DND-41 (cell line): ENCODE results near the gene UACA.

Experiments used
- CTCF ChIP-seq: IDR thresholded peaks from 2 replicates; pipeline ENCODE4 v1.5.1; 2012; ENCODE audit warnings: borderline replicate concordance, low read length, moderate library complexity, mild to moderate bottlenecking; ENCODE audit not compliant: poor library complexity, severe bottlenecking; ENCODE audit errors: extremely low read depth
- EZH2 ChIP-seq: IDR thresholded peaks from 3 replicates; pipeline ENCODE4 v1.6.1; 2012; ENCODE audit warnings: borderline replicate concordance, low read depth, mild to moderate bottlenecking, moderate library complexity, low read length, inconsistent platforms; ENCODE audit not compliant: severe bottlenecking

GRCh38 chr15:70761046-70761445 lies 2.3 kb downstream of the UACA start:
- no peak for TF ChIP-seq EZH2
- TF ChIP-seq CTCF: no peak
